HG02852 (cell line): ENCODE results near the gene PLA2G4D.

Experiments
- ATAC-seq: cut with Tn5 transposase; IDR thresholded peaks from one replicate; pipeline ENCODE4 v1.9.1; 2021; ENCODE audit warnings: mild to moderate bottlenecking, moderate library complexity; ENCODE audit not compliant: unreplicated experiment

The PLA2G4D gene

GRCh38 chr15:42079401-42079908 lies 14.9 kb downstream of the PLA2G4D start:
- no peak for ATAC-seq

DNA sequence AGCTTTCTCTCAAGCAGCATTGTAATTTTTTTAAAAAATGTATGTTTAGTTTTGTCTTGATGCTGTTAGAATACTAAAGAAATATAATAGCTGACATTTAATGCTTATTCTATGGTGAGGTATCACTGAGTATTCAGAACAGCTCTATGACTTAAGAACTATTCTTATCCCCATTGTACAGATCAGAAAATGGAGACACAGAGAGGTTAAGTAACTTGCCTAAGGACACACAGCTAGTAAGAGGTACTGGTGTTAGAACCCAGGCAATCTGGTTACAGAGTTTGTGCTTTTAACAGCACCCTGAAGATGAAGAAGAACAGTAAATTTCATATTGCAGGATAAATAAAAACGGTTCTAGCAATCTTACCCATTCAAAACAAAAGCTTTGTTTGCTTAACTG lies 15.5 kb downstream of the PLA2G4D start:
- ATAC-seq, result no peak

DNA sequence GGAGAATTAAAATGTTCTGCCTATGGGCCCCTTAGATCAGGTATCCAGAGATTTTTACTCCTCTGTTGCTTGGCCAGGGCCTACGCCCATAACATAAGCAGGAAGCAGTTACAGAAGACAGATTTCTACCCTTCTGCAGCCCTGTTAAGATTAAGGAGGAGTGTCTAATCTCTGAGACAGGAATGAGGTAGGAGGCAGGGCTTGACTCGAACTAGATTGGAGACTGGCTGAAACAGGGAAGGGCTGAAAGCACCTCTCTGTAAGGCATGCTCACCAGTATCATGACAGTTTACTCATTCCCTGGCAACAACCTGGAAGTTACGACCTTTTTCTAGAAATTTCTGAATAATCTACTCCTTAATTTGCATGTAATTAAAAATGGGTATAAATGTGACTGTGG lies 16.7 kb downstream of the PLA2G4D start:
- no peak for ATAC-seq

DNA sequence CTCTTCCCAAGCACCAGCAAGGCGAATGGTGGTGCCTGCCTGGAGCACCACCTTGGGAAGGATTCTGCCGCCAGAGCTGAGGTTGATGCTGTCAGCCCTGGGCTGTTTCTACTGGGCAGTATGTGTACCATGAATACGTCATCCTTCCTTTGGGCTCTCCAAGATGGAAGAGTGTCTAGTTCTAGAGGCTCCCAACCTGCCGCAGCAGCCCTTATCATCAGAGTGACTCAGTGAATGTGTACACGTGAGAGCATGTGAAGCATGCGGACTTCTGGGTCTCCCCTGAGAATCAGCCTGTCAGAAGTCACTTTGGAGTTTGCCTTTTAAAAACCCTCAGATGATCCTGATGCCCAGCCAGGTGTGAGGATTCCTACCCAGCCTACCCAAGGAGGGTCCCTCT lies 20.9 kb downstream of the PLA2G4D start:
- ATAC-seq, result no peak

- ATAC-seq, result no peak
Observed at GRCh38 chr15:42072141-42072685, 22.1 kb downstream of the PLA2G4D start.

GRCh38 chr15:42071717-42072116 lies 22.6 kb downstream of the PLA2G4D start:
- ATAC-seq, result no peak

DNA sequence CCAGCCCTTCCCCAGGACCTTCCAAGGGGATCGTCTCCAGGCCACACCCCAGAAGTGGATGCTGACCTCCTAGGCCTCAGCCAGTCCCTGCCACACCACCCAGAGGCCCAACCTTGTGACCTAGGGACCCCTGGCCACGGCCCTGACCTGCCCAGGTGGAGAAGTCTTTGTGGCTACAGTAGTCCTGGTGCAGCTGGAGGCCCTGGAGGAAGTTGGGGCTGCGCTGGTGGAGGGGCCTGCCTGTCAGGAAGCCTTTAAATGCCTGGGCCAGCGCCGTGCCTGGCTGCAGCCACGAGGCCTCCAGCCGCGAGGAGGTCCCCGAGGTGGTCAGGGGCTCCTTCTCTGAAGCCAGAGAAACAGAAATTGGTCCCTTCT lies 23.4 kb downstream of the PLA2G4D start:
- ATAC-seq, result no peak

- ATAC-seq, result no peak
Observed at GRCh38 chr15:42070279-42070975, 23.9 kb downstream of the PLA2G4D start.

- ATAC-seq, result no peak
Observed at GRCh38 chr15:42069496-42070278, 24.7 kb downstream of the PLA2G4D start.

DNA sequence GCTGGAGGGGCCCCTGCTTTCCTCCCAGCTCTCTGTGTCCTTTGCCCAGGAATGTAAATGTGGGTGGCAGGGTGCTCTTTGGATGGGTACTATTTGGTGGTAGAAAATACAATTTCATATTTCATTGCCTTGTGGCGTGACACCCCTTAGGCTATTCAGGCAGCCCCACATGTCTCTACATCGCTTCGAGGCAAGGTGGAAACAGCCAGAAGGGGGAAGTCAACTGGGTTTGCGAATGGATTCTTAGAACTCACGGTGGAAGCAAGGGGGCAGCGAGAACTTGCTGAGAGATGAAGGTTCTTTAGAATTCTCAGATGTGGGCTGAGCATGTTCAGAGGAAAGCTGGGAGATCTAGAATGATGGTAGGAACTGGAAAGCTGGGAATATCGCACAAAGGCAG lies 25.3 kb downstream of the PLA2G4D start:
- ATAC-seq, result no peak

GRCh38 chr15:42068601-42069000 lies 25.8 kb downstream of the PLA2G4D start:
- no peak for ATAC-seq

- no peak for ATAC-seq
Observed at GRCh38 chr15:42066764-42067415, 27.5 kb downstream of the PLA2G4D start.

DNA sequence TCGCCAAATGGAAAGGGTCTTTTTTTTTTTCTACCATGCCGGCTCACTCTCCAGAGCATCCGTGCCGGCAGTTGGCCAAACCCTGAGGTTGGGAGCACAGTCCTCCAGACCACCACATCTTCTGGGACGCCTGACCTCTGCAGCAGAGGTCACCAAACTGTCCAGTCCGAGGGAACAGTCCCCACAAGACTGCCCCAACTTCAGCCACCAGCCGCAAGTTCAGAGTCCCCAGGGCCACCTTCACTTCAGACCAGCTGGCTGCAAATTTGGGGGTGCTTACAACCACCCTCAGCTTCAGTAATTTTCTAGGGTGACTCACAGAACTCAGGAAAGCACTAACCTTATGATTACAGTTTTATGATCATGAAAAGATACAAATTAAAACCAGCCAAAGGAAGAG lies 28.9 kb downstream of the PLA2G4D start:
- no peak for ATAC-seq

- ATAC-seq, result no peak
Observed at GRCh38 chr15:42065033-42065432, 29.3 kb downstream of the PLA2G4D start.

- no peak for ATAC-seq
Observed at GRCh38 chr15:42064271-42064670, 30.1 kb downstream of the PLA2G4D start.

GRCh38 chr15:42063122-42063848 lies 31.1 kb downstream of the PLA2G4D start:
- no peak for ATAC-seq

GRCh38 chr15:42062284-42062806 lies 32.0 kb downstream of the PLA2G4D start:
- ATAC-seq, result no peak

DNA sequence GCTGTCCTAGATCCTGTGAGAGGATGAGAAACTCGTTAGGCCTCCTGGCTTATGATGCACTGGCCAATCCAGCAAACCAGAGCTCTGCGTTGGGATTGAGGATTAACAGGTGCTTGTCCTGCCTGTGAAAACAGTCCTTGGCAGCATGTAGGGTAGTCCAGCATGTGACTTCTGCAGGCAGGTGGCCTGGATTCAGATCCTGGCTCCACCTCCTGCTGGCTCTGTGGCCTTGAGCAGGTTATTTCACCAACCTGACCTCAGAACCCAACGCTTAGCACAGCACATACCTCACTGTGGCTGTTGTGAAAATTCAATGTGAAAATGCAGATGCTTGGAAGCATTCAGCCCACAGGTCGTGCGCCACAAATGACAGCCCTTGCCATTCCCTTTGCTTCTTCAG lies 33.6 kb downstream of the PLA2G4D start:
- ATAC-seq, result no peak

GRCh38 chr15:42060477-42060763 lies 33.9 kb downstream of the PLA2G4D start:
- ATAC-seq, result no peak

- no peak for ATAC-seq
Observed at GRCh38 chr15:42059661-42060476, 34.5 kb downstream of the PLA2G4D start.
